Hepatocyte (in vitro differentiated cells): ENCODE results near the gene PTPRK.

Experiments used
- CTCF ChIP-seq: fragments of 200-600 bp; sonication (generic); IDR thresholded peaks from 2 replicates; pipeline ENCODE4 v1.5.1; 2016; ENCODE audit warnings: antibody characterized with exemption, mild to moderate bottlenecking; ENCODE audit not compliant: poor library complexity
- EZH2 ChIP-seq: fragments of 200-600 bp; sonication (generic); IDR thresholded peaks from 2 replicates; pipeline ENCODE4 v1.6.1; 2016; ENCODE audit warnings: antibody characterized with exemption, mild to moderate bottlenecking, borderline replicate concordance
- EZH2phosphoT487 ChIP-seq: fragments of 200-600 bp; sonication (generic); IDR thresholded peaks from one replicate; pipeline ENCODE4 v1.6.1; 2018; ENCODE audit warnings: antibody characterized with exemption, mild to moderate bottlenecking, low read depth, moderate library complexity; ENCODE audit not compliant: unreplicated experiment, severe bottlenecking

GRCh38 chr6:128479991-128480390, 40.4 kb downstream of the PTPRK start:
- TF ChIP-seq CTCF = no peak
- no peak for TF ChIP-seq EZH2phosphoT487
- no peak for TF ChIP-seq EZH2
